Left kidney (tissue), 2 donors: ENCODE results near the gene LTBP2. TPM values are rescaled to one million over a fixed set of nuclear protein-coding genes. Genes with fewer than 3 reads are reported as not detected.

Experiments
- DNase-seq: peaks from one replicate; pipeline ENCODE4 v3.0.0-alpha.2; 2013
- polyA plus RNA-seq: library from polyadenylated mRNA; unstranded; fragments of 120-200 nt; gene quantifications from one replicate; pipeline ENCODE4 v1.2.1, GENCODE V29; 2013; ENCODE audit not compliant: insufficient read length

The LTBP2 gene
- polyA plus RNA-seq, 1 donor, result 2.3 TPM

- no peak for DNase-seq
Measured at GRCh38 chr14:74638966-74639365, 26.9 kb upstream of the LTBP2 start.

- DNase-seq, result no peak
Measured at GRCh38 chr14:74638066-74638465, 26.0 kb upstream of the LTBP2 start.

GRCh38 chr14:74637178-74637550 is 25.1 kb upstream of the LTBP2 start:
- no peak for DNase-seq

- no peak for DNase-seq
Measured at GRCh38 chr14:74636424-74637177, 24.6 kb upstream of the LTBP2 start.

- DNase-seq, result no peak
Measured at GRCh38 chr14:74635847-74636246, 23.8 kb upstream of the LTBP2 start.

- DNase-seq, result no peak
Measured at GRCh38 chr14:74634964-74635363, 22.9 kb upstream of the LTBP2 start.

GRCh38 chr14:74634481-74634880 is 22.4 kb upstream of the LTBP2 start:
- DNase-seq, result no peak

- DNase-seq, result no peak
Measured at GRCh38 chr14:74630881-74631690, 19.0 kb upstream of the LTBP2 start.

GRCh38 chr14:74628418-74628817 is 16.4 kb upstream of the LTBP2 start:
- no peak for DNase-seq

- no peak for DNase-seq
Measured at GRCh38 chr14:74627076-74627475, 15.0 kb upstream of the LTBP2 start.

- no peak for DNase-seq
Measured at GRCh38 chr14:74622257-74622656, 10.2 kb upstream of the LTBP2 start.

GRCh38 chr14:74621556-74621955 is 9.5 kb upstream of the LTBP2 start:
- DNase-seq, result no peak

- no peak for DNase-seq
Measured at GRCh38 chr14:74620923-74621322, 8.9 kb upstream of the LTBP2 start.

GRCh38 chr14:74620497-74620921 is 8.5 kb upstream of the LTBP2 start:
- DNase-seq, result no peak

- DNase-seq, result no peak
Measured at GRCh38 chr14:74619672-74620131, 7.7 kb upstream of the LTBP2 start.

- no peak for DNase-seq
Measured at GRCh38 chr14:74618078-74618952, 6.3 kb upstream of the LTBP2 start.

- DNase-seq, result no peak
Measured at GRCh38 chr14:74616996-74617700, 5.1 kb upstream of the LTBP2 start.

- no peak for DNase-seq
Measured at GRCh38 chr14:74616507-74616906, 4.5 kb upstream of the LTBP2 start.

GRCh38 chr14:74615735-74616134 is 3.7 kb upstream of the LTBP2 start:
- no peak for DNase-seq

- no peak for DNase-seq
Measured at GRCh38 chr14:74614508-74615495, 2.8 kb upstream of the LTBP2 start.
